Frontal cortex (tissue), 4 donors: Measurements from ENCODE around the gene DPEP2. TPM values are rescaled to one million over a fixed set of nuclear protein-coding genes. Genes with fewer than 3 reads are reported as not detected.
"Not testable (repeated sequence)": the region's sequence is repeated elsewhere in the genome, so short reads cannot be mapped to it uniquely, and the experiment has no call there.

Experiments
- DNase-seq, 2 donors: peaks; one replicate each; pipeline ENCODE4 v3.0.0; 2012; ENCODE audit warnings: low spot score in 2 of 2
- FAIRE-seq: peaks from 2 replicates; lab custom pipeline; 2012; peaks lifted over from hg19 to GRCh38; lab: Jason Lieb, UNC
- total RNA-seq: library from RNA; depleted of rRNA; stranded (reverse); fragments of >200 nt; gene quantifications from one replicate; pipeline ENCODE4 v1.2.3, GENCODE V29; 2014
- donor health status: control.
- donor health status: control.
- donor health status: control.

Gene DPEP2
- total RNA-seq, 1 donor from 2014 or later, result 0.82 TPM

GRCh38 chr16:68009872-68010271 lies 10.6 kb upstream of the DPEP2 start:
- not testable (repeated sequence) for DNase-seq

GRCh38 chr16:68009157-68009735 lies 10.0 kb upstream of the DPEP2 start:
- no peak for FAIRE-seq
- no peak for DNase-seq

More at GRCh38 chr16:68009872-68010271, 10.6 kb upstream of the DPEP2 start:
- not testable (repeated sequence) for FAIRE-seq

GRCh38 chr16:68005786-68006286 lies 6.6 kb upstream of the DPEP2 start:
- FAIRE-seq (no peak), DNase-seq (no peak)

- DNase-seq, result no peak
- FAIRE-seq, result no peak
Observed at GRCh38 chr16:68005211-68005610, 5.9 kb upstream of the DPEP2 start.

GRCh38 chr16:68003031-68003430 lies 3.7 kb upstream of the DPEP2 start:
- no peak for DNase-seq
- no peak for FAIRE-seq

- DNase-seq, result no peak
- no peak for FAIRE-seq
Observed at GRCh38 chr16:68000450-68000849, 1.2 kb upstream of the DPEP2 start.

GRCh38 chr16:67999985-68000384 lies 701 bp upstream of the DPEP2 start:
- DNase-seq (no peak), FAIRE-seq (no peak)

GRCh38 chr16:67998231-67998778 lies 979 bp downstream of the DPEP2 start:
- not testable (repeated sequence) for DNase-seq, FAIRE-seq

- no peak for FAIRE-seq
- no peak for DNase-seq
Observed at GRCh38 chr16:67996666-67997065, 2.6 kb downstream of the DPEP2 start.

- FAIRE-seq (no peak), DNase-seq (no peak)
Observed at GRCh38 chr16:67995423-67995822, 3.9 kb downstream of the DPEP2 start.

- DNase-seq, FAIRE-seq: not testable (repeated sequence)
Observed at GRCh38 chr16:67994040-67994408, 5.3 kb downstream of the DPEP2 start.

- DNase-seq (peak; percentile 80 to 87), FAIRE-seq (no peak)
Observed at GRCh38 chr16:67993207-67994039, 5.9 kb downstream of the DPEP2 start.

GRCh38 chr16:67992661-67993206 lies 6.5 kb downstream of the DPEP2 start:
- FAIRE-seq (no peak), DNase-seq (no peak)

- no peak for DNase-seq
- FAIRE-seq, result no peak
Observed at GRCh38 chr16:67990018-67990386, 9.3 kb downstream of the DPEP2 start.

GRCh38 chr16:67989322-67990017 lies 9.8 kb downstream of the DPEP2 start:
- FAIRE-seq, result no peak
- DNase-seq, result no peak

- FAIRE-seq, result no peak
- no peak for DNase-seq
Observed at GRCh38 chr16:67988675-67989074, 10.6 kb downstream of the DPEP2 start.

- FAIRE-seq (no peak), DNase-seq (no peak)
Observed at GRCh38 chr16:67987460-67988160, 11.7 kb downstream of the DPEP2 start.

GRCh38 chr16:67986949-67987348 lies 12.3 kb downstream of the DPEP2 start:
- DNase-seq, result no peak
- FAIRE-seq, result no peak

- FAIRE-seq, result no peak
- no peak for DNase-seq
Observed at GRCh38 chr16:67982011-67982696, 17.1 kb downstream of the DPEP2 start.
